Activated CD4-positive, alpha-beta memory T cell treated with anti-CD3 and anti-CD28 coated beads, Interleukin-2, amount 10 ng/mL, durations not matched to agents 7 days and 5 days (primary cell): Measurements from ENCODE around the gene RGS9BP. TPM values are rescaled to one million over a fixed set of nuclear protein-coding genes. Genes with fewer than 3 reads are reported as not detected.
"Not testable (repeated sequence)": the region's sequence is repeated elsewhere in the genome, so short reads cannot be mapped to it uniquely, and the experiment has no call there.

Experiments
- CTCF ChIA-PET: fragments of 350-600 bp; sonication (Branson Sonifier 250); formaldehyde crosslinking; loops from one replicate; lab custom pipeline; 2021; ENCODE audit warnings: antibody characterized with exemption, inconsistent platforms; lab: Charles Lee
- POLR2A ChIA-PET: fragments of 350-600 bp; sonication (Branson Sonifier 250); formaldehyde crosslinking; loops from one replicate; lab custom pipeline; 2021; ENCODE audit warnings: antibody characterized with exemption; lab: Charles Lee
- DNase-seq: peaks from one replicate; pipeline ENCODE4 v3.0.0-alpha.2; 2020
- H3K27ac Mint-ChIP-seq: one replicate; pipeline ENCODE4 v1.8.0; 2021; ENCODE audit warnings: mild to moderate bottlenecking, mixed read lengths
- H3K27me3 Mint-ChIP-seq: one replicate; pipeline ENCODE4 v1.8.0; 2021; ENCODE audit warnings: mixed read lengths
- H3K36me3 Mint-ChIP-seq: one replicate; pipeline ENCODE4 v1.8.0; 2021; ENCODE audit warnings: low read depth, mixed read lengths
- H3K4me1 Mint-ChIP-seq: one replicate; pipeline ENCODE4 v1.8.0; 2021; ENCODE audit warnings: mixed read lengths
- H3K4me3 Mint-ChIP-seq: one replicate; pipeline ENCODE4 v1.8.0; 2021; ENCODE audit warnings: mild to moderate bottlenecking, mixed read lengths
- H3K9me3 Mint-ChIP-seq: one replicate; pipeline ENCODE4 v1.8.0; 2021; ENCODE audit warnings: mixed read lengths
- total RNA-seq, 2 experiments: library from RNA; stranded (reverse); gene quantifications; one replicate each; pipeline ENCODE4 v1.2.3, GENCODE V29; 2021

Gene RGS9BP
- total RNA-seq, 2 experiments from 2014 or later, result 0.40 to 0.43 TPM

DNA sequence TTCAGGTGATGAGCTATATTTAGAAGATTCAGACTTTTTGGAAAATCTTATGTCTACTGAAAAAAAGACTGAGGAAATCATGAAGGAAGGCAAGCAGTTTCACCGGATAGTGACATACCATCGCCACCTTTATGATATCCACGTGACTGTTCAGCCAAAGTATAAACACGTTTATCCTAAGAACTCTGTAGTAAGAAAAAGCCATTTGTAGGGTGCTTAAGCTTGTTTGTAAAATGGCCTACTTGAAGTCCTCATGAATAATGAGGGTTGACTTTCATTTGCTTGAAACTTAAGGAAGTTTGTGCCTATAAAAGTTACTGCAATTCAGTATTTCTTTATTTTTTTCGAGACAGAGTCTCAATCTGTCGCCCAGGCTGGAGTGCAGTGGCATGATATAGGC lies 36.1 kb downstream of the RGS9BP start:
- DNase-seq, result no peak
- Mint-ChIP-seq H3K27ac (no peak overlapping the region), H3K4me3 (no peak overlapping the region), H3K9me3 (no peaks in the 10 kb centered on the region), H3K4me1 (peaks cover 11% of the 10 kb centered on the region), H3K27me3 (no peaks in the 10 kb centered on the region), H3K36me3 (peaks cover 39% of the 10 kb centered on the region)
- POLR2A ChIA-PET, result interaction anchor here (0.8 kb wide), 1 partner anchor 18 kb away, joined by 3 read pairs; no protein-coding TSS in a partner anchor
- CTCF ChIA-PET, result no interaction called here

DNA sequence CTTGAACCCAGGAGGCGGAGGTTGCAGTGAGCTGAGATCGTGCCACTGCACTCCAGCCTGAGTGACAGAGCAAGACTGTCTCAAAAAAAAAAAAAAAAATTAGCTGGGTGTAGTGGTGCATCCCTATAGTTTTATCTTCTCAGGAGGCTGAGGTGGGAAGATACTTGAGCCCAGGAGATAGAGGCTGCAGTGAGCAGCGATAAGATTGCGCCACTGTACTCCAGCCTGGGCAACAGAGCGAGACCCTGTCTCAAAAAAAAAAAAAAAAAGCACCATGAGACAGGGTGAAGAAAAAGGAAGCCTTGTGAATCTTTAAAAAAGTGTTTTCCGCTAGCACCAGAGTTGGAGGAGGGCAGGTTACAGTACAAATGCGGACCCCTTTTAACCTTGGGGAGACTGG lies 40.6 kb downstream of the RGS9BP start:
- POLR2A ChIA-PET, DNase-seq, H3K4me1 Mint-ChIP-seq, H3K27me3 Mint-ChIP-seq, H3K4me3 Mint-ChIP-seq, H3K9me3 Mint-ChIP-seq, CTCF ChIA-PET, H3K27ac Mint-ChIP-seq: not testable (repeated sequence)
- peaks cover 14% of the 10 kb centered on the region for H3K36me3 Mint-ChIP-seq

DNA sequence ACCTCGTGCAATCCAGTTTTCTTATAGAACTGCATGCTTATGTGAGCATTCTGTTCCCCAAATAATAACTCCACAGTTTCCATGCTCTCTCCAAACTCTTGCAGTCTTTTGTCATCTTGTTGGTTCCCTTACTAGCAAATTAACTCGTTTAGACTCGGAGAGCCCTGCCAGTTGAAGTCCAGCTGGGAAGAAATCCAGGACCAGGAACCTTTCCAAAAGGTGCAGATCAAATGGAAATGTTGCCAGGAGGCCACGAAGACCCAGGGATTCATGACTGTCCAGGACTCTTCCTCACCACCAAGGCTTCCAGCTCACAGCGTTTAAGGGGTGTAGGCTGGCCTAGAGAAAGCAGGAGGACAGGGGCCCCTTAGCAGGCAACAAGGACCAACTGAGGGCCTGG lies 41.8 kb downstream of the RGS9BP start:
- H3K27ac Mint-ChIP-seq, result no peak overlapping the region
- H3K27me3 Mint-ChIP-seq, result no peaks in the 10 kb centered on the region
- H3K4me1 Mint-ChIP-seq, result no peaks in the 10 kb centered on the region
- peaks cover 12% of the 10 kb centered on the region for H3K36me3 Mint-ChIP-seq
- ChIA-PET CTCF (no interaction called here), POLR2A (interaction anchor here (1.0 kb wide), 1 partner anchor 9 kb away, joined by 3 read pairs; no protein-coding TSS in a partner anchor)
- no peak for DNase-seq
- H3K9me3 Mint-ChIP-seq, result no peaks in the 10 kb centered on the region
- H3K4me3 Mint-ChIP-seq, result no peak overlapping the region

DNA sequence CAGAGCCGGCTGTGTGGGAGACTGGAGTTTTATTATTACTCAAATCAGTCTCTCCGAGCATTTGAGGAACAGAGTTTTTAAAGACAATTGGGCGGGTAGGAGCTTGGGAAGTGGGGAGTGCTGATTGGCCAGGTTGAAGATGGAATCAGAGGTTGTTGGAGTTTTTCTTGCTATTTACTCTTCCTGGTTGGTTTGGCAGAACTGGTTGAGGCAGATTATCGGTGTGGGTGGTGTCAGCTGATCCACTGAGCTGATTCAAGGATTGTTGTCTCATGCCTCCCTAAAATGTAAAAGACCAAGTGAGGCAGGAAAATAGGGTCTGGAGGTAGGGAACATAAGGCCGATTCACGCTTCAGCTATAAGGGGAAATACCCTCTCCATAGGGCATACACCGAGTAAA lies 42.6 kb downstream of the RGS9BP start:
- no peak for DNase-seq
- no peak overlapping the region for H3K27ac Mint-ChIP-seq
- H3K36me3 Mint-ChIP-seq, result peaks cover 8% of the 10 kb centered on the region
- ChIA-PET CTCF (interaction anchor here (0.6 kb wide), 1 partner anchor 11 kb away, joined by 3 read pairs; no protein-coding TSS in a partner anchor), POLR2A (no interaction called here)
- no peaks in the 10 kb centered on the region for H3K9me3 Mint-ChIP-seq
- H3K4me3 Mint-ChIP-seq, result no peak overlapping the region
- no peaks in the 10 kb centered on the region for H3K27me3 Mint-ChIP-seq
- no peaks in the 10 kb centered on the region for H3K4me1 Mint-ChIP-seq

DNA sequence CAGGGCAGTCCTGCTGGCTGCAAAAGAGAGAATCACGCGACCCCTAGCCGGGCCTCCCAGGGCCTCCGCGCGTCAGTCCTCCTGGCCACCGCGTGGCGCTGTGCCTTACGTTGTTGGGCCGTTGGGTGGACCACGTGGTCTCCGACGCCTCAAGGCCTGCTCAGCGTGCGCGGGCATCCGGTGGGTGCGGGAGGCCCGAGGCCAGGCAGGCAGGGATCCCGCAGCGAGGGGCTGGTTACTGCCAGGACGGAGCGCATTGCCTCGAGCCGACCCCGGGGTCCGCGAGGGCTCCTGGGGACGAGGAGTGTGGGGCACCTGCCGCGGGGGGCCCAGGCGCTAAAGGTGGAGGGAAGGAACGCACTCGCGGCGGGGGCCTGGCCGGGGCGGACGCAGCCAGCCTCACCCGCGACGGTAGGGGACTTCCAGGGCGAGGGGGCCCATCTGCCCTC lies 44.0 kb downstream of the RGS9BP start, which contains the start of gene TDRD12:
TDRD12 (plus strand) TSS at position 157 of the 449 bp plus-strand sequence. CDS start 306 bp downstream, outside the sequence.
- DNase-seq, result no peak
- ChIA-PET CTCF (no interaction called here), POLR2A (no interaction called here)
- H3K27ac Mint-ChIP-seq, result no peak within 1 kb of the TSS
- H3K9me3 Mint-ChIP-seq, result no peaks in the 10 kb centered on the region
- H3K27me3 Mint-ChIP-seq, result no peaks in the 10 kb centered on the region
- no peak within 1 kb of the TSS for H3K4me3 Mint-ChIP-seq
- H3K36me3 Mint-ChIP-seq, result peaks cover 2% of the 10 kb centered on the region
- H3K4me1 Mint-ChIP-seq, result no peaks in the 10 kb centered on the region

DNA sequence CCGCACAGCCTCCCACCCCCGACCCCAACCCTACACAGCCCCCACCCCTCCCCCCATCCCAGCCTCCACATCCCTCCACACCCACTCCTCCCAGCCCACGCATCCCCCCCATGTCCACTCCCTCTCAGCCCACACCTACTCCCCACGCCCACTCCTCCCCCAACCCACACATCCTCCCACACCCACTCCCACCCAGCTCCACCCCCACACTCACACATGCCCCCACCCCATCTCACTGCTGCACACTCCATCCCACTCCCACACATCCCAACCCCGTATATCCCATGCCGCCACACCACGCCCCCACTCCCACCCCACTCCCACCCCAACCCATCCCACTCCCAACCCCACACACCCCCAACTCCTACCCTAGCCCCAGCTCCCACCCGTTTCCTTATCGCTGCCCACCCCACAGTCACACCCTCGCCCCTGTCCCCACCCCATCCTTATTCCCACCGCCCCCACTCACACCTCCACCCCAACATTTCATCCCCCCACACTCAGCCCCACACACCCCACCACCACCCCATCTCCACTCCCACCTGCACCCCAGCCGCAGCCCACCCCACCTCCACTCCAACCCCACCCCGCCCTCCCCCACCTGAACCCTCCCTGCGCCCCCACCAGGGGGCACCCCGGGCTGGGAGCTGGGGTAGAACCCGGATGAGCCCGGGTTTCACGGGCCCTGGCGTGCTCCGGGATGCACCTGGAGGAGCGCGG lies 44.7 kb downstream of the RGS9BP start:
- Mint-ChIP-seq H3K36me3 (no peaks in the 10 kb centered on the region), H3K27me3 (no peaks in the 10 kb centered on the region), H3K4me3 (no peak overlapping the region), H3K4me1 (no peaks in the 10 kb centered on the region), H3K27ac (no peak overlapping the region), H3K9me3 (no peaks in the 10 kb centered on the region)
- DNase-seq, result no peak
- CTCF ChIA-PET, result no interaction called here
- POLR2A ChIA-PET, result no interaction called here

DNA sequence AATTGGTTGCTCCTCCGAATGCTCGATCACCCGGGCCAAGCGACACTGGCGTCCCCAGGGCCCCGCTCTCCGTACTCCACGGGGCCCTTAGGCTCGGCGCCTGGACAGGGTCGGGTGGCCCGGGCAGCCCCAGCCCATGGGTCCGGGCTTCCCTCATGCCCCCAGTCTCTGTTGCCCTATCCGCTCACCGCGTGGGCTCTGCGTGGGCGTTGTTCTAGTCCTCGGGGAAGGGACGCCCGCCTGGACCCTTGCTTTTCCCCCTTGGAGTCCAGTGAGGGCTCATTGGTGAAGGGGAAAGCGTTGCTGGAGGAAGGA lies 45.2 kb downstream of the RGS9BP start:
- Mint-ChIP-seq H3K9me3 (no peaks in the 10 kb centered on the region), H3K36me3 (no peaks in the 10 kb centered on the region), H3K27me3 (no peaks in the 10 kb centered on the region), H3K4me1 (no peaks in the 10 kb centered on the region), H3K27ac (no peak overlapping the region), H3K4me3 (no peak overlapping the region)
- ChIA-PET CTCF (no interaction called here), POLR2A (no interaction called here)
- no peak for DNase-seq

Other genes with a start within 250 kb of the RGS9BP start
- 100 to 1,000 TPM; 121 to 129 TPM for gene PDCD5, start 94.7 kb upstream of the RGS9BP start, total RNA-seq
- 10 to 100 TPM; 40.4 to 40.6 TPM for gene ANKRD27, start 668 bp upstream of the RGS9BP start, total RNA-seq
- 10 to 100 TPM; 15.0 to 15.1 TPM for gene NUDT19, start 16.0 kb downstream of the RGS9BP start, total RNA-seq
- under 1 TPM in 1 of 2 experiments, not detected in 1; 0.45 TPM for gene TDRD12, start 43.9 kb downstream of the RGS9BP start, total RNA-seq
- gene SLC7A9, start 193.9 kb downstream of the RGS9BP start, total RNA-seq, result under 1 TPM; 0.20 to 0.30 TPM